ENCODE measurements around the gene LHX1.

The LHX1 gene

GRCh38 chr17:36975922-36976515 is 38.7 kb downstream of the LHX1 start:
- no peak for DNase-seq

- no peak for DNase-seq
Measured at GRCh38 chr17:36977066-36977465, 39.8 kb downstream of the LHX1 start.

- no peak for DNase-seq
Measured at GRCh38 chr17:36977568-36977967, 40.3 kb downstream of the LHX1 start.

- DNase-seq = no peak
Measured at GRCh38 chr17:36978810-36979564, 41.7 kb downstream of the LHX1 start.

- no peak for DNase-seq
Measured at GRCh38 chr17:36979565-36979941, 42.3 kb downstream of the LHX1 start.

- DNase-seq = no peak
Measured at GRCh38 chr17:36980280-36980761, 43.0 kb downstream of the LHX1 start.

- DNase-seq = no peak
Measured at GRCh38 chr17:36983618-36984017, 46.3 kb downstream of the LHX1 start.

- no peak for DNase-seq
Measured at GRCh38 chr17:36989173-36989572, 51.9 kb downstream of the LHX1 start.

- DNase-seq = no peak
Measured at GRCh38 chr17:36992701-36993100, 55.4 kb downstream of the LHX1 start.

- no peak for DNase-seq
Measured at GRCh38 chr17:36993227-36993626, 56.0 kb downstream of the LHX1 start.

All from GDM1 (cell line).